Keratinocyte (primary cell): Measurements from ENCODE around the gene AOAH. TPM values are rescaled to one million over a fixed set of nuclear protein-coding genes. Genes with fewer than 3 reads are reported as not detected.

Source experiments
- DNase-seq: peaks from one replicate; pipeline ENCODE4 v3.0.0-alpha.2; 2011; ENCODE audit warnings: low read depth, missing footprints, low spot score
- FAIRE-seq: peaks from 2 replicates; lab custom pipeline; 2011; peaks lifted over from hg19 to GRCh38; lab: Jason Lieb, UNC
- H2AFZ ChIP-seq: 2 replicates; pipeline ENCODE4 v1.6.0; 2012; ENCODE audit warnings: low read length, control low read depth, inconsistent platforms; ENCODE audit not compliant: control insufficient read depth
- H3K27ac ChIP-seq: 2 replicates; pipeline ENCODE4 v1.5.1; 2011; ENCODE audit warnings: low read length; ENCODE audit not compliant: control insufficient read depth, insufficient read depth
- H3K27me3 ChIP-seq: 3 replicates; pipeline ENCODE4 v1.6.0; 2011; ENCODE audit warnings: low read length; ENCODE audit not compliant: control insufficient read depth, insufficient read depth; ENCODE audit errors: extremely low read depth
- H3K36me3 ChIP-seq, 2 experiments: 2 replicates in 1 of 2; 3 replicates in 1 of 2; pipeline ENCODE4 v1.5.1; 2011; ENCODE audit warnings: low read length in 2 of 2, mild to moderate bottlenecking in 1 of 2; ENCODE audit not compliant: control insufficient read depth in 2 of 2, insufficient read depth in 2 of 2; ENCODE audit errors: extremely low read depth in 1 of 2
- H3K4me1 ChIP-seq: 3 replicates; pipeline ENCODE4 v1.5.1; 2011; ENCODE audit warnings: low read length; ENCODE audit not compliant: control insufficient read depth, insufficient read depth; ENCODE audit errors: extremely low read depth
- H3K4me2 ChIP-seq: 3 replicates; pipeline ENCODE4 v1.6.0; 2011; ENCODE audit warnings: low read depth, low read length; ENCODE audit not compliant: control insufficient read depth, insufficient read depth; ENCODE audit errors: extremely low read depth
- H3K4me3 ChIP-seq, 3 experiments: fragments of 200-600 bp in 1 of 3; sonication (generic) in 1 of 3; 2 replicates in 2 of 3; 3 replicates in 1 of 3; pipeline ENCODE4 v1.5.1; 2011 to 2016; ENCODE audit warnings: low read length in 3 of 3, mild to moderate bottlenecking in 3 of 3, control low read depth in 2 of 3, inconsistent platforms in 1 of 3, low read depth in 1 of 3, mixed read lengths in 1 of 3, mixed run types in 1 of 3, moderate library complexity in 1 of 3; ENCODE audit not compliant: control insufficient read depth in 2 of 3, insufficient read depth in 2 of 3; ENCODE audit errors: extremely low read depth in 1 of 3
- H3K79me2 ChIP-seq: 2 replicates; pipeline ENCODE4 v1.6.0; 2012; ENCODE audit warnings: low read length; ENCODE audit not compliant: control insufficient read depth, insufficient read depth
- H3K9ac ChIP-seq: 3 replicates; pipeline ENCODE4 v1.6.0; 2011; ENCODE audit warnings: low read length; ENCODE audit not compliant: control insufficient read depth, insufficient read depth; ENCODE audit errors: extremely low read depth
- H3K9me1 ChIP-seq: 3 replicates; pipeline ENCODE4 v1.6.0; 2011; ENCODE audit warnings: low read length; ENCODE audit not compliant: control insufficient read depth, insufficient read depth; ENCODE audit errors: extremely low read depth
- H3K9me3 ChIP-seq: 2 replicates; pipeline ENCODE4 v1.5.1; 2012; ENCODE audit warnings: low read depth, low read length; ENCODE audit not compliant: control insufficient read depth
- H4K20me1 ChIP-seq: 3 replicates; pipeline ENCODE4 v1.6.0; 2011; ENCODE audit warnings: low read length; ENCODE audit not compliant: control insufficient read depth, insufficient read depth; ENCODE audit errors: extremely low read depth
- EZH2 ChIP-seq: IDR thresholded peaks from one replicate; pipeline ENCODE4 v1.6.1; 2012; ENCODE audit warnings: inconsistent platforms, mild to moderate bottlenecking, low read length, moderate library complexity
- dilution Hi-C: fragments of 300-500 bp; cut with MboI; formaldehyde crosslinking; loops from one replicate; pipeline ENCODE4 v1.7.0; 2020; ENCODE audit warnings: low sequenced_read_pairs; ENCODE audit not compliant: extremely low pct_ligation_motif_present
- polyA plus RNA-seq, 5 experiments: library from polyadenylated mRNA; depleted of rRNA in 3 of 5; stranded (reverse) in 3 of 5; stranded (forward) in 1 of 5; unstranded in 1 of 5; fragments of >200 nt; gene quantifications; 1 replicate in 1 of 5; 2 replicates in 3 of 5; 3 replicates in 1 of 5; pipeline versions ENCODE4 v1.2.1 to v1.2.3, GENCODE V29; 2011 to 2012; ENCODE audit warnings: missing spikeins in 2 of 5, low read depth in 1 of 5, low replicate concordance in 1 of 5
- TF ChIP-seq, protein P1 (sequence below), 3 experiments: IDR thresholded peaks in 1 of 3; conservative IDR thresholded peaks in 1 of 3; optimal IDR thresholded peaks in 1 of 3; 2 replicates in 2 of 3; 3 replicates in 1 of 3; pipeline versions ENCODE3 to v1.5.1; 2011; ENCODE audit warnings: low read length in 3 of 3, mild to moderate bottlenecking in 3 of 3, moderate library complexity in 2 of 3, control low read depth in 1 of 3, inconsistent platforms in 1 of 3; ENCODE audit not compliant: insufficient read depth in 2 of 3; ENCODE audit errors: extremely low read depth in 1 of 3

The AOAH gene
- polyA plus RNA-seq, 1 donor (not counting 4 experiments of a cell fraction or from before 2014, with no cell fraction given): 0.43 TPM

- dilution Hi-C loops: no loop called here
- H3K27me3 ChIP-seq: no peaks in the 10 kb centered on the region
- no peak overlapping the region for H3K9ac ChIP-seq
- no peaks in the 10 kb centered on the region for H4K20me1 ChIP-seq
- no peaks in the 10 kb centered on the region for H3K79me2 ChIP-seq
- H2AFZ ChIP-seq: no peak overlapping the region
- TF ChIP-seq, protein P1, sequence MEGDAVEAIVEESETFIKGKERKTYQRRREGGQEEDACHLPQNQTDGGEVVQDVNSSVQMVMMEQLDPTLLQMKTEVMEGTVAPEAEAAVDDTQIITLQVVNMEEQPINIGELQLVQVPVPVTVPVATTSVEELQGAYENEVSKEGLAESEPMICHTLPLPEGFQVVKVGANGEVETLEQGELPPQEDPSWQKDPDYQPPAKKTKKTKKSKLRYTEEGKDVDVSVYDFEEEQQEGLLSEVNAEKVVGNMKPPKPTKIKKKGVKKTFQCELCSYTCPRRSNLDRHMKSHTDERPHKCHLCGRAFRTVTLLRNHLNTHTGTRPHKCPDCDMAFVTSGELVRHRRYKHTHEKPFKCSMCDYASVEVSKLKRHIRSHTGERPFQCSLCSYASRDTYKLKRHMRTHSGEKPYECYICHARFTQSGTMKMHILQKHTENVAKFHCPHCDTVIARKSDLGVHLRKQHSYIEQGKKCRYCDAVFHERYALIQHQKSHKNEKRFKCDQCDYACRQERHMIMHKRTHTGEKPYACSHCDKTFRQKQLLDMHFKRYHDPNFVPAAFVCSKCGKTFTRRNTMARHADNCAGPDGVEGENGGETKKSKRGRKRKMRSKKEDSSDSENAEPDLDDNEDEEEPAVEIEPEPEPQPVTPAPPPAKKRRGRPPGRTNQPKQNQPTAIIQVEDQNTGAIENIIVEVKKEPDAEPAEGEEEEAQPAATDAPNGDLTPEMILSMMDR (optimal IDR thresholded peaks at IDR 0.05 in 1 of 3, IDR thresholded peaks at IDR 0.05 in 1 of 3, conservative IDR thresholded peaks at IDR 0.05 in 1 of 3; ENCODE audit: extremely low read depth in 1 of 3, insufficient read depth in 2 of 3, low read length in 3 of 3): no peak
- TF ChIP-seq EZH2: no peak
- no peak overlapping the region for H3K4me2 ChIP-seq
- H3K27ac ChIP-seq: no peak overlapping the region
- no peaks in the 10 kb centered on the region for H3K9me3 ChIP-seq
- DNase-seq (no peak), FAIRE-seq (no peak)
- H3K4me3 ChIP-seq: no peak overlapping the region
- H3K36me3 ChIP-seq: no peaks in the 10 kb centered on the region
- peaks cover 27% of the 10 kb centered on the region for H3K4me1 ChIP-seq
- no peaks in the 10 kb centered on the region for H3K9me1 ChIP-seq
Observed at GRCh38 chr7:36690041-36690440, 34.3 kb downstream of the AOAH start.

- Histone ChIP-seq H3K9me1 (no peaks in the 10 kb centered on the region), H3K9ac (peak overlapping the region; percentile 15), H3K9me3 (no peaks in the 10 kb centered on the region), H3K27me3 (no peaks in the 10 kb centered on the region), H2AFZ (peak overlapping the region; percentile 85), H4K20me1 (no peaks in the 10 kb centered on the region), H3K4me3 (no peak overlapping the region), H3K36me3 (no peaks in the 10 kb centered on the region), H3K79me2 (no peaks in the 10 kb centered on the region), H3K27ac (peak overlapping the region; percentile 71), H3K4me1 (peaks cover 49% of the 10 kb centered on the region), H3K4me2 (peak overlapping the region; percentile 62)
- DNase-seq (peak; percentile 76), FAIRE-seq (peak; percentile 99)
- TF ChIP-seq, protein P1 (optimal IDR thresholded peaks at IDR 0.05 in 1 of 3, IDR thresholded peaks at IDR 0.05 in 1 of 3, conservative IDR thresholded peaks at IDR 0.05 in 1 of 3; ENCODE audit: extremely low read depth in 1 of 3, insufficient read depth in 2 of 3, low read length in 3 of 3): no peak
- no peak for TF ChIP-seq EZH2
- dilution Hi-C loops: no loop called here
Observed at GRCh38 chr7:36686499-36686898, 37.8 kb downstream of the AOAH start.
